ENCODE data around the gene GNAZ.

The GNAZ gene

DNA sequence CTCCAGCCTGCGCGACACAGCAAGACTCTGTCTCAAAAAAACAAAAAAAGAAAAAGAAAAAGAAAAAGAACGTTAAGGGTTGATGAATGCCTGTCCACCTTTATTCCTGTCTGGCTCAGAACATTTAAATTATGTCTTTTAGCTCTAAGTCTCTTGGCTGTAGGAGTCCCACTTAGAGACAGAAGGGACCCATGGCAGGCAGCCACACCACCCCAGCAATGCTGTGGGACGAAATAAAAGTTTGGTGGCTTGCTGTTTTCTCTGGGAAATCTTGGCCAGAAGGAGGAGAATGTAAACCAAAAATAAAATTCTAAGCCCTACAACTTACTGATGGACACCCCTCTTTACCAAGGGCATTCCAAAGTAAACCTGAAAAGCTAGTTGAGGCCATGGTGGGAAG lies 38.9 kb upstream of the GNAZ start:
- POLR2A ChIA-PET, result no interaction called here
- TF ChIP-seq, protein P1, sequence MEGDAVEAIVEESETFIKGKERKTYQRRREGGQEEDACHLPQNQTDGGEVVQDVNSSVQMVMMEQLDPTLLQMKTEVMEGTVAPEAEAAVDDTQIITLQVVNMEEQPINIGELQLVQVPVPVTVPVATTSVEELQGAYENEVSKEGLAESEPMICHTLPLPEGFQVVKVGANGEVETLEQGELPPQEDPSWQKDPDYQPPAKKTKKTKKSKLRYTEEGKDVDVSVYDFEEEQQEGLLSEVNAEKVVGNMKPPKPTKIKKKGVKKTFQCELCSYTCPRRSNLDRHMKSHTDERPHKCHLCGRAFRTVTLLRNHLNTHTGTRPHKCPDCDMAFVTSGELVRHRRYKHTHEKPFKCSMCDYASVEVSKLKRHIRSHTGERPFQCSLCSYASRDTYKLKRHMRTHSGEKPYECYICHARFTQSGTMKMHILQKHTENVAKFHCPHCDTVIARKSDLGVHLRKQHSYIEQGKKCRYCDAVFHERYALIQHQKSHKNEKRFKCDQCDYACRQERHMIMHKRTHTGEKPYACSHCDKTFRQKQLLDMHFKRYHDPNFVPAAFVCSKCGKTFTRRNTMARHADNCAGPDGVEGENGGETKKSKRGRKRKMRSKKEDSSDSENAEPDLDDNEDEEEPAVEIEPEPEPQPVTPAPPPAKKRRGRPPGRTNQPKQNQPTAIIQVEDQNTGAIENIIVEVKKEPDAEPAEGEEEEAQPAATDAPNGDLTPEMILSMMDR (IDR thresholded peaks at IDR 0.05; ENCODE audit: control extremely low read depth, extremely low read depth, low read depth, missing control alignments), result no peak
- DNase-seq (ENCODE audit: extremely low spot score), result no peak
- CTCF ChIA-PET, result no interaction called here

- TF ChIP-seq, protein P1 (IDR thresholded peaks at IDR 0.05; ENCODE audit: control extremely low read depth, extremely low read depth, low read depth, missing control alignments), result no peak
- ChIA-PET POLR2A (no interaction called here), CTCF (no interaction called here)
- DNase-seq (ENCODE audit: extremely low spot score), result no peak
Observed at GRCh38 chr22:23031786-23032185, 38.5 kb upstream of the GNAZ start.

GRCh38 chr22:23032658-23033057 lies 37.7 kb upstream of the GNAZ start:
- no peak for DNase-seq (ENCODE audit: extremely low spot score)
- TF ChIP-seq, protein P1 (IDR thresholded peaks at IDR 0.05; ENCODE audit: control extremely low read depth, extremely low read depth, low read depth, missing control alignments), result no peak
- POLR2A ChIA-PET, result no interaction called here
- CTCF ChIA-PET, result interaction anchor here (0.9 kb wide), 1 partner anchor 9 kb away, joined by 3 read pairs; no protein-coding TSS in a partner anchor

DNA sequence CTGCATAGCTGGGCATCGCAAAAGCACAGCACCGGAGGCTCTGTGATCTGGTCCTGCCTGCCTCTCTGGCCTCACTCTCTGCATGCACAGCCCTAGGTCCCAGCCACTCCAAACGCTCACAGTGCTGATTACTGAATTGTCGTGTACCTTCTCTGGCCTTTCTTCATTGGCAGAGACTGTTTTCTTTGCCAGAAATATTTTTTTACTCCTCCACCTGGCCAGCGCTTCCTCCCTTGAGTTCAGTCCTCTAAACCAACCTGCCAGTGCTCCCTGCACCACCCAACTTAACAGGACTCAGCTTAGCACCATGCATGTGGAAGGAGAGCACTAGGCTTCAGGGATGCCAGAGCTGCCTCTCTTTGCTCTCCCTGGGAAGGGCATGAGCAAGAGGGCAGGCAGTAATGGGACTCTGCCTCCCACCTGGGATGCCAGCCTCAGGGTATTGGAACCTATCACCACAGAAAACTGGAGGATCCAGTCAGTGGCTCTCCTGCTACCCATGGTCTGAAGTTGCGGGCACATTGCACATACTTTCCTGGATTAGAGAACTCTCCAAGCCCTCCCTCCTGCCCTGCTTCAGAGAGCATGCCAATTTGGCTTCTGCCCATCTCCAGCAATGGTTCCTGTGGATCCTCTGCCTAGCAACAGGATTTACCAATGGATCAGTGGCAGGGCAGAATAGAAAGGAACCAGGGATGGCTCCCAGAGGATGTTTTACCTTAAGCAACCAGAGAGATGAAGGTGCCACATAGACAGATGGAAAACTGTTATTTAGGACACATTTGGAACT lies 37.0 kb upstream of the GNAZ start:
- DNase-seq (ENCODE audit: extremely low spot score), result no peak
- TF ChIP-seq, protein P1 (IDR thresholded peaks at IDR 0.05; ENCODE audit: control extremely low read depth, extremely low read depth, low read depth, missing control alignments), result no peak
- ChIA-PET CTCF (interaction anchor here (0.9 kb wide), 1 partner anchor 9 kb away, joined by 3 read pairs; no protein-coding TSS in a partner anchor), POLR2A (no interaction called here)

DNA sequence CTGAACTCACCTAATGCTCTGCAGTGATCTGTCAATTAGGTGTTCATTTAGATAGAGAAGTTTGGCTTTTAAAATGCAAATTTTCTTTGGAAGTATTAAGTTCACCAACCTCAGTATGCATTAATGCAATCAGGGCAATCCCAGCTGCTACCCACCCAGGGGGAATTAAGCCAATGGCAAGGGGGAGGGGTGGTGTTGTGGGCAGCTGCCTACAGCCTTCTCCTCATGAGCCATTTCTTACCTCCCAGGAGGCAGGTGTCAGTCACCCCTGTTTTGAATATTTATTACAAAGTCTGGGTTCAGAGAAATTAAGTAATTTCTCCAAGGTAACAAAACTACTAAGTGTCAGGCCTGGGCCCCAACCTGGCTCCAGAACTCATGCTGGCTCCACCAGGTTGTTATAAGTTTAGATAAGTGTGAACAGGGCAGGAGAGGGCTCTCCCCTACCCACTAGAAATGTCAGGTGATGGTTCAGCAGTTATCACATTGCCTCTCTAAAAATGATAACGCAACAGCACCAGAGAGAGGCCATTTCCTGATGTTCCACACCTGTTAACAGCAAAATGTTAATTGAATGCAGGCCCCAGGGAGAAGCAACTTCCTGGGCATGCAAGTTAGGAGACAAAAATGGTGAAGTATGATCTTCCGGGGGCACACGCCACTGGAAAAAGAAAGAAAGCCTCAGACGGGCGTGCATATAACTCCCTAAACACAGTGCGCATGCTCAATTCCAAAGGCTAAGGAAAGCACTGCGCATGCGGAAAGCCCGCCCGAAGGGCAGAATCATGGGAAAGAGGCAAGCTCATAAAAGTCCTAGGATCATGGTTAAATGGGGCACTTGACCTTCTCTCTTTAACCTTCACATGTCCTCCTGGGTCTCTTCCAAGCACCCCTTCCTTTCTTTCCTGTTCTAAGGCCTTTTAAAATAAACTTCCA lies 35.4 kb upstream of the GNAZ start:
- ChIA-PET CTCF (no interaction called here), POLR2A (no interaction called here)
- TF ChIP-seq, protein P1 (IDR thresholded peaks at IDR 0.05; ENCODE audit: control extremely low read depth, extremely low read depth, low read depth, missing control alignments), result no peak
- no peak for DNase-seq (ENCODE audit: extremely low spot score)

DNA sequence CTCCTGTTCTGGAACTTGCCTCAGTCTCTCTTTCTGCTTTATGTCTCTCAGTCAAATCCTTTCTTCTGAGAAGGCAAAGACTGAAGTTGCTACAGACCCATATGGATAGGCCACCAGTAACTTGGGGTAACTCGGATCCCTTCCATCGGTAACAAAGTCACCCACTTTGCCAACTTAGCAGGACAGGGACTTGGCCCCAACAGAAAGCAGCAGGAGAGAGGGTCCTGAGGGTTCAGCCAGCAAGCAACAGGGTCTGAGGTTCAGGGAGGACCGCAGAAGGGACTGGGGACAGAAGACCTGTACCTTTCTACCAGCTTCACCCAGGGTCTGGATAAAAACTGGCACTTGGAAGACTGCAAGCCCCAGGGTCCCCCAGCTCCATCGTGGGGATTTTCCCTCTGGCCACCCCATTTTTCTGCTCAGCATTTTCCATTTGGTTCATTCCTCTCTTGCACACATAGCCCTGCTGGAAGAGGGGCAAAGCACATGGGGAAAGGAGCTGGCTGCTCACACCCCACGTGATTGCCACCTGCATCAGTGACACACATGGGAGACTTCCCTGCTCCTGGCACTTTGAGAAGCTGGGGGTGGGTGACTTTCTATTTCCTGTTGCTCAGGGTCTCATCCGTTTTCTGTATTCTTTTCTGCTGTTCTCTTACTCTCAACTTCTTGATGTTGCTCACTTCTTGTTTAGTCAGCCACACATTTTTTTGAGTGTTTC lies 34.6 kb upstream of the GNAZ start:
- ChIA-PET POLR2A (no interaction called here), CTCF (interaction anchor here (1.8 to 1.9 kb wide), 2 partner anchors 10 to 77 kb away, joined by 6 to 9 read pairs; no protein-coding TSS in a partner anchor)
- TF ChIP-seq, protein P1 (IDR thresholded peaks at IDR 0.05; ENCODE audit: control extremely low read depth, extremely low read depth, low read depth, missing control alignments), result no peak
- DNase-seq (ENCODE audit: extremely low spot score), result peak; percentile 37
